GM21717 (cell line): ENCODE results near the gene CLDN15.
"Not testable (repeated sequence)": the region's sequence is repeated elsewhere in the genome, so short reads cannot be mapped to it uniquely, and the experiment has no call there.

ENCODE experiments used
- ATAC-seq: cut with Tn5 transposase; IDR thresholded peaks from one replicate; pipeline ENCODE4 v1.9.1; 2021; ENCODE audit warnings: mild to moderate bottlenecking, moderate library complexity; ENCODE audit not compliant: unreplicated experiment

CLDN15 gene

GRCh38 chr7:101200862-101201599, 36.6 kb downstream of the CLDN15 start, which contains the start of gene MOGAT3:
Gene MOGAT3 (minus strand): TSS chr7:101201036. CDS start chr7:101200854, 182 bp downstream.
- ATAC-seq = no peak

- no peak for ATAC-seq
These were observed 37.1 kb downstream of the CLDN15 start for GRCh38 chr7:101200504-101200861.

GRCh38 chr7:101199522-101199921, 38.1 kb downstream of the CLDN15 start:
- not testable (repeated sequence) for ATAC-seq

GRCh38 chr7:101198476-101198875, 39.1 kb downstream of the CLDN15 start:
- no peak for ATAC-seq

DNA sequence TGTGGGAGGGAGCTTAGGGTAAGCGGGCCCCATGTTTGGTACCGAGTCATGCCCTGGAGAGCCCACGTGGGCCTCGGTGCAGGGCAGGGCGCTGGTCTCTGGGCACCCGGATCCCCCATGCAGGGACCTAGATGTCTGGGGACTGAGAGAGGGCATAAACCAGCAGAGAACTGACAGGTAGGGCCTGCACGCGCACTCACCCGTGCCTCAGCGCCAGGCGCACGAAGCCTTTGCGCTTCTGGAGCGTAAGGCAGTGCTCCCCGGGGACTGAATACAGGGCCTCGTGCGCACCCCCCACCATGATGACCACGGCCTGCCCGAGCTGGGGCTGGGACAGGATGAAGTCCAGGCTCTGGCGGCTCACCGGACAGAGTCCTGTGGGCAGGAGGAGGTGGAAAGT, 39.6 kb downstream of the CLDN15 start:
- no peak for ATAC-seq

- no peak for ATAC-seq
These were observed 41.7 kb downstream of the CLDN15 start for GRCh38 chr7:101195884-101196283.

- ATAC-seq = no peak
These were observed 48.5 kb downstream of the CLDN15 start for GRCh38 chr7:101189109-101189508.

GRCh38 chr7:101186844-101187428, 50.7 kb downstream of the CLDN15 start:
- ATAC-seq = no peak

GRCh38 chr7:101186194-101186593, 51.4 kb downstream of the CLDN15 start:
- no peak for ATAC-seq

GRCh38 chr7:101185258-101185839, 52.3 kb downstream of the CLDN15 start:
- ATAC-seq = no peak
